ENCODE measurements around the gene RPS3A. TPM values are rescaled to one million over a fixed set of nuclear protein-coding genes. Genes with fewer than 3 reads are reported as not detected.
A peak's percentile ranks its signal among the peaks of the same experiment; 100 is the strongest.
"Not testable (repeated sequence)": the region's sequence is repeated elsewhere in the genome, so short reads cannot be mapped to it uniquely, and the experiment has no call there.

RPS3A gene
- 2,107 and 2,117 TPM in 2 replicates for total RNA-seq

GRCh38 chr4:151099229-151099975 lies at the start of gene RPS3A:
Gene RPS3A (plus strand): TSS chr4:151099628. CDS start chr4:151099653, 25 bp downstream.
- peak; percentile 99 for DNase-seq (ENCODE audit: low read depth in 2 of 2)

- DNase-seq (ENCODE audit: low read depth in 2 of 2) = no peak
Observed at GRCh38 chr4:151052785-151053184, 46.6 kb upstream of the RPS3A start.

GRCh38 chr4:151055539-151055938 lies 43.9 kb upstream of the RPS3A start:
- DNase-seq (ENCODE audit: low read depth in 2 of 2) = no peak

GRCh38 chr4:151063143-151063542 lies 36.3 kb upstream of the RPS3A start:
- not testable (repeated sequence) for DNase-seq (ENCODE audit: low read depth in 2 of 2)

GRCh38 chr4:151067316-151067970 lies 32.0 kb upstream of the RPS3A start:
- DNase-seq (ENCODE audit: low read depth in 2 of 2) = no peak

- DNase-seq (ENCODE audit: low read depth in 2 of 2) = no peak
Observed at GRCh38 chr4:151074416-151074916, 25.0 kb upstream of the RPS3A start.

GRCh38 chr4:151077978-151078377 lies 21.4 kb upstream of the RPS3A start:
- DNase-seq (ENCODE audit: low read depth in 2 of 2) = not testable (repeated sequence)

GRCh38 chr4:151087467-151087866 lies 12.0 kb upstream of the RPS3A start:
- DNase-seq (ENCODE audit: low read depth in 2 of 2) = no peak

- DNase-seq (ENCODE audit: low read depth in 2 of 2) = no peak
Observed at GRCh38 chr4:151091047-151091446, 8.4 kb upstream of the RPS3A start.

GRCh38 chr4:151092488-151092887 lies 6.9 kb upstream of the RPS3A start:
- DNase-seq (ENCODE audit: low read depth in 2 of 2) = no peak

GRCh38 chr4:151093203-151093602 lies 6.2 kb upstream of the RPS3A start:
- DNase-seq (ENCODE audit: low read depth in 2 of 2) = no peak

GRCh38 chr4:151094290-151094751 lies 5.1 kb upstream of the RPS3A start:
- no peak for DNase-seq (ENCODE audit: low read depth in 2 of 2)

GRCh38 chr4:151095142-151095541 lies 4.3 kb upstream of the RPS3A start:
- DNase-seq (ENCODE audit: low read depth in 2 of 2) = no peak

- DNase-seq (ENCODE audit: low read depth in 2 of 2) = no peak
Observed at GRCh38 chr4:151097759-151098158, 1.7 kb upstream of the RPS3A start.

- DNase-seq (ENCODE audit: low read depth in 2 of 2) = no peak
Observed at GRCh38 chr4:151098979-151099228, 524 bp upstream of the RPS3A start.

- peak; percentile 61 to 66 for DNase-seq (ENCODE audit: low read depth in 2 of 2)
Observed at GRCh38 chr4:151099976-151100417, 569 bp downstream of the RPS3A start.

- peak in 1 of 2 donors; percentile 17 for DNase-seq (ENCODE audit: low read depth in 2 of 2)
Observed at GRCh38 chr4:151100531-151100930, 1.1 kb downstream of the RPS3A start.

GRCh38 chr4:151103758-151104157 lies 4.3 kb downstream of the RPS3A start:
- DNase-seq (ENCODE audit: low read depth in 2 of 2) = no peak

- DNase-seq (ENCODE audit: low read depth in 2 of 2) = no peak
Observed at GRCh38 chr4:151104621-151105020, 5.2 kb downstream of the RPS3A start.

- DNase-seq (ENCODE audit: low read depth in 2 of 2) = no peak
Observed at GRCh38 chr4:151105454-151106032, 6.1 kb downstream of the RPS3A start.

GRCh38 chr4:151107063-151107462 lies 7.6 kb downstream of the RPS3A start:
- DNase-seq (ENCODE audit: low read depth in 2 of 2) = no peak

GRCh38 chr4:151110236-151110635 lies 10.8 kb downstream of the RPS3A start:
- DNase-seq (ENCODE audit: low read depth in 2 of 2) = no peak

- DNase-seq (ENCODE audit: low read depth in 2 of 2) = no peak
Observed at GRCh38 chr4:151114338-151114737, 14.9 kb downstream of the RPS3A start.

Data from lung microvascular endothelial cell (primary cell).